Right lobe of liver (tissue), 4 donors: Measurements from ENCODE around the gene SH3PXD2A.

Source experiments
- POLR2A ChIP-seq: fragments of 450-650 bp; IDR thresholded peaks from one replicate; pipeline ENCODE4 v1.6.1; 2017; ENCODE audit warnings: antibody characterized with exemption, mild to moderate bottlenecking
- TF ChIP-seq, protein P1 (sequence below), 4 donors: fragments of 200-600 bp in 3 of 4; fragments of 450-650 bp in 1 of 4; IDR thresholded peaks; one replicate each; pipeline versions ENCODE4 v1.5.1 to v1.8.0; 2016 to 2022; ENCODE audit warnings: antibody characterized with exemption in 4 of 4, mild to moderate bottlenecking in 2 of 4
- donor health status: DM: no; HTN: no; CAD: no.
- donor health status: DM: no; HTN: no; CAD: no.
- donor health status: DM: no; HTN: yes; CAD: no.

DNA sequence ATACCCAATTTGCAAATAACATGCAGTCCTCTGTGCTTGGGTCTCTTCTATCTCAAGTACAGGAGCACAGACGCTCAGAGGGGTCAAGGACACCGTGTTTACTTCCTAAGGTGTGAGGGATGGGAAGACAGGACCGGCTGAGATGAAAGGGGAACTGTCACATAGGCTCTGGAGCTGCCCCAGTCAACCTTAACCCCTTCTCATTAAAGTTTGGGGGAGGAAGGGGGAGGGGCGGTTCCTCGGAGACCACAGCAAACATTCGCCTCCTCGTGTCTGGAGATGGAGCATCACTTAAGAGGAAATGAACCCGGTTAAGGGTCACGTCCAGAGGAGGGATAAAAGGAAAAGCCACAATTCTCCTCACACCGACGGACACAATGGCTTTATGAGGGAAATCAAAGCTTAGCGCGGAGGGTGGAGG, 1.1 kb downstream of the SH3PXD2A start:
- TF ChIP-seq POLR2A = no peak
- TF ChIP-seq, protein P1, sequence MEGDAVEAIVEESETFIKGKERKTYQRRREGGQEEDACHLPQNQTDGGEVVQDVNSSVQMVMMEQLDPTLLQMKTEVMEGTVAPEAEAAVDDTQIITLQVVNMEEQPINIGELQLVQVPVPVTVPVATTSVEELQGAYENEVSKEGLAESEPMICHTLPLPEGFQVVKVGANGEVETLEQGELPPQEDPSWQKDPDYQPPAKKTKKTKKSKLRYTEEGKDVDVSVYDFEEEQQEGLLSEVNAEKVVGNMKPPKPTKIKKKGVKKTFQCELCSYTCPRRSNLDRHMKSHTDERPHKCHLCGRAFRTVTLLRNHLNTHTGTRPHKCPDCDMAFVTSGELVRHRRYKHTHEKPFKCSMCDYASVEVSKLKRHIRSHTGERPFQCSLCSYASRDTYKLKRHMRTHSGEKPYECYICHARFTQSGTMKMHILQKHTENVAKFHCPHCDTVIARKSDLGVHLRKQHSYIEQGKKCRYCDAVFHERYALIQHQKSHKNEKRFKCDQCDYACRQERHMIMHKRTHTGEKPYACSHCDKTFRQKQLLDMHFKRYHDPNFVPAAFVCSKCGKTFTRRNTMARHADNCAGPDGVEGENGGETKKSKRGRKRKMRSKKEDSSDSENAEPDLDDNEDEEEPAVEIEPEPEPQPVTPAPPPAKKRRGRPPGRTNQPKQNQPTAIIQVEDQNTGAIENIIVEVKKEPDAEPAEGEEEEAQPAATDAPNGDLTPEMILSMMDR (IDR thresholded peaks at IDR 0.05) = no peak
